Measurements from ENCODE around the gene HAND2. TPM values are rescaled to one million over a fixed set of nuclear protein-coding genes. Genes with fewer than 3 reads are reported as not detected.

HAND2 gene
- total and polyA plus RNA-seq, 2 of the 13 experiments (the other 11 are each of a cell fraction or from before 2014, with no cell fraction given), result not detected

GRCh38 chr4:173501592-173502150 lies 28.4 kb downstream of the HAND2 start (continued):
- TF ChIP-seq AHDC1 (CRISPR knock-in tag; IDR thresholded peaks at IDR 0.05; ENCODE audit: borderline replicate concordance) (no peak), ZFP37 (CRISPR knock-in tag; IDR thresholded peaks at IDR 0.05; ENCODE audit: borderline replicate concordance) (no peak)

- no peak overlapping the region for H2AFZ ChIP-seq (ENCODE audit: low read length)
- peaks cover 0 to 19% of the 10 kb centered on the region in 2 experiments; a peak in 3 of 5 replicates for H3K27me3 ChIP-seq (ENCODE audit: control insufficient read depth in 1 of 2, insufficient read depth in 2 of 2, low read length in 2 of 2)
These were observed 29.0 kb downstream of the HAND2 start for GRCh38 chr4:173500841-173501591.

More at GRCh38 chr4:173500841-173501591, 29.0 kb downstream of the HAND2 start:
- WGBS (ENCODE audit: low lambda C conversion rate), result 71% methylated on average over 19 of the region's 48 CpGs
- Histone ChIP-seq H3K4me1 (ENCODE audit: insufficient read depth, low read length) (no peaks in the 10 kb centered on the region), H3K9ac (ENCODE audit: insufficient read depth, low read depth, low read length) (no peak overlapping the region), H3K9me3 (ENCODE audit: low read length) (no peaks in the 10 kb centered on the region), H3K4me2 (ENCODE audit: low read depth, low read length) (no peak overlapping the region), H4K20me1 (ENCODE audit: insufficient read depth, low read length) (no peaks in the 10 kb centered on the region), H3K4me3 (replicated peaks in 1 of 3; ENCODE audit: insufficient read depth in 1 of 3, low read depth in 2 of 3, low read length in 3 of 3) (no peak overlapping the region), H3K79me2 (ENCODE audit: insufficient read depth, low read length) (no peaks in the 10 kb centered on the region), H3K36me3 (replicated peaks in 1 of 2; ENCODE audit: control insufficient read depth in 1 of 2, insufficient read depth in 2 of 2, low read length in 2 of 2) (no peaks in the 10 kb centered on the region), H3K27ac (ENCODE audit: extremely low read length, insufficient read depth, low read length) (no peak overlapping the region)
- in situ Hi-C loops (cut with HindIII; ENCODE audit: extremely low pct_ligation_motif_present, low pct_unique_long_range_greater_than_20kb), result loop anchor here (10.0 kb wide), 1 partner anchor 654 kb away; no protein-coding TSS in a partner anchor
- BruUV-seq (replicated peaks), result no TSS peak
- no peak for DNase-seq (ENCODE audit: low spot score)
- FAIRE-seq, result no peak
- CTCF ChIA-PET (ENCODE audit: low intra/inter-chr PET ratio, low total read pairs), result no interaction called here
- no peak for TF ChIP-seq ZNF770 (CRISPR knock-in tag; IDR thresholded peaks at IDR 0.05)
- TF ChIP-seq PLSCR1 (CRISPR knock-in tag; IDR thresholded peaks at IDR 0.05; ENCODE audit: borderline replicate concordance), result no peak
- no peak for TF ChIP-seq ZXDC (CRISPR knock-in tag; IDR thresholded peaks at IDR 0.05)
- TF ChIP-seq ERF (CRISPR knock-in tag; IDR thresholded peaks at IDR 0.05), result no peak
- no peak for TF ChIP-seq JUND (CRISPR knock-in tag; IDR thresholded peaks at IDR 0.05)
- TF ChIP-seq HOXA3 (CRISPR knock-in tag; IDR thresholded peaks at IDR 0.05), result no peak
- intact Hi-C loops (cut with micrococcal nuclease; ENCODE audit: unreplicated experiment), result no loop called here
- ATAC-seq, result no peak
- POLR2A ChIA-PET, result no interaction called here
